Lung (tissue), 12 donors: Measurements from ENCODE around the gene MED23. TPM values are rescaled to one million over a fixed set of nuclear protein-coding genes. Genes with fewer than 3 reads are reported as not detected.

Source experiments
- ATAC-seq: fragments of 200-7000 bp; cut with Tn5 transposase; one replicate; pipeline ENCODE4 v1.9.1; 2020; ENCODE audit warnings: moderate number of reproducible peaks; ENCODE audit not compliant: insufficient read depth, low FRiP score
- DNase-seq, 3 donors: peaks; one replicate each; pipeline ENCODE4 v3.0.0-alpha.2; 2013 to 2017
- H3K27ac ChIP-seq, 2 donors: one replicate each; pipeline ENCODE4 v1.5.1; 2013; ENCODE audit warnings: mild to moderate bottlenecking in 2 of 2, moderate library complexity in 2 of 2, control low read depth in 1 of 2, inconsistent platforms in 1 of 2, low read depth in 1 of 2, low read length in 1 of 2
- H3K27me3 ChIP-seq, 3 donors: one replicate each; pipeline ENCODE4 v1.5.1; 2013; ENCODE audit warnings: low read length in 2 of 3; ENCODE audit not compliant: control insufficient read depth in 3 of 3, insufficient read depth in 3 of 3
- H3K36me3 ChIP-seq, 4 donors: one replicate each; pipeline ENCODE4 v1.5.1; 2013; ENCODE audit warnings: low read length in 4 of 4, mild to moderate bottlenecking in 1 of 4, moderate library complexity in 1 of 4; ENCODE audit not compliant: control insufficient read depth in 4 of 4, insufficient read depth in 4 of 4
- H3K4me1 ChIP-seq, 5 donors: one replicate each; pipeline ENCODE4 v1.5.1; 2013; ENCODE audit warnings: low read length in 5 of 5, mild to moderate bottlenecking in 2 of 5, moderate library complexity in 1 of 5; ENCODE audit not compliant: control insufficient read depth in 5 of 5, insufficient read depth in 5 of 5
- H3K4me3 ChIP-seq: one replicate; pipeline ENCODE4 v1.5.1; 2013; ENCODE audit warnings: mild to moderate bottlenecking, control low read depth, moderate library complexity
- H3K9ac ChIP-seq, 2 donors: one replicate each; pipeline ENCODE4 v1.5.1; 2013; ENCODE audit warnings: low read length in 2 of 2, control low read depth in 1 of 2; ENCODE audit not compliant: insufficient read depth in 1 of 2
- H3K9me3 ChIP-seq, 4 donors: one replicate each; pipeline ENCODE4 v1.5.1; 2013; ENCODE audit warnings: low read length in 3 of 4, mild to moderate bottlenecking in 1 of 4, moderate library complexity in 1 of 4; ENCODE audit not compliant: control insufficient read depth in 4 of 4, insufficient read depth in 3 of 4
- CTCF ChIP-seq: IDR thresholded peaks from 2 replicates; pipeline ENCODE4 v1.5.1; 2012; ENCODE audit warnings: mild to moderate bottlenecking; ENCODE audit errors: control extremely low read depth, extremely low read depth
- WGBS, 2 donors: extraction: QIAGEN DNeasy Blood & Tissue Kit; methylation state at CpG; one replicate each; pipeline ENCODE4 v1.1.7; 2013; 5-methylcytosine and 5-hydroxymethylcytosine counted together
- polyA plus RNA-seq, 2 donors: library from polyadenylated mRNA; stranded (reverse); fragments of 200-250 nt; gene quantifications; one replicate each; pipeline ENCODE4 v1.2.1, GENCODE V29; 2013
- total RNA-seq, 2 donors: library from RNA; depleted of rRNA in 1 of 2; stranded (reverse); fragments of >200 nt in 1 of 2; gene quantifications; one replicate each; pipeline ENCODE4 v1.2.1, GENCODE V29; 2014 to 2021
- donor health status: control.
- donor health status: control.
- donor health status: Bipolar disorder and iron deficiency.
- donor health status: healthy.
- donor health status: DM: yes; HTN: yes; CAD: no.

The MED23 gene
- total and polyA plus RNA-seq, 4 donors, result 8.7 to 69.0 (median 18.5) TPM

- H3K4me3 ChIP-seq, result no peak overlapping the region
- ATAC-seq (no peak), DNase-seq (no peak)
- H3K9ac ChIP-seq, result no peak overlapping the region
- H3K9me3 ChIP-seq, result no peaks in the 10 kb centered on the region
- no peaks in the 10 kb centered on the region for H3K4me1 ChIP-seq
- TF ChIP-seq CTCF, result no peak
- no peak overlapping the region for H3K27ac ChIP-seq
- H3K36me3 ChIP-seq, result peaks cover 10 to 28% (median 18%) of the 10 kb centered on the region in 4 donors
- H3K27me3 ChIP-seq, result no peaks in the 10 kb centered on the region
Measured at GRCh38 chr6:131581523-131581922, 46.5 kb downstream of the MED23 start.

GRCh38 chr6:131575834-131576478, 52.1 kb downstream of the MED23 start:
- WGBS, 2 donors, result 53 to 79% methylated on average over 5 of the region's 5 CpGs
- ATAC-seq, result no peak
- Histone ChIP-seq H3K4me1 (no peaks in the 10 kb centered on the region), H3K27me3 (no peaks in the 10 kb centered on the region), H3K36me3 (peaks cover 3 to 13% (median 8%) of the 10 kb centered on the region in 4 donors), H3K9me3 (no peaks in the 10 kb centered on the region), H3K4me3 (no peak overlapping the region), H3K9ac (no peak overlapping the region), H3K27ac (no peak overlapping the region)
- no peak for TF ChIP-seq CTCF
- no peak for DNase-seq

GRCh38 chr6:131574686-131575085, 53.4 kb downstream of the MED23 start:
- 91 to 94% methylated on average over 4 of the region's 4 CpGs for WGBS, 2 donors
- H3K27ac ChIP-seq, result no peak overlapping the region
- ATAC-seq, result no peak

More at GRCh38 chr6:131574686-131575085, 53.4 kb downstream of the MED23 start:
- no peaks in the 10 kb centered on the region for H3K9me3 ChIP-seq
- H3K9ac ChIP-seq, result no peak overlapping the region
- no peak for DNase-seq
- H3K36me3 ChIP-seq, result peaks cover 3 to 7% (median 4%) of the 10 kb centered on the region in 4 donors
- H3K27me3 ChIP-seq, result no peaks in the 10 kb centered on the region
- no peak overlapping the region for H3K4me3 ChIP-seq
- H3K4me1 ChIP-seq, result no peaks in the 10 kb centered on the region
- no peak for TF ChIP-seq CTCF
